HG03442 (cell line): Measurements from ENCODE around the gene RXFP4.
"Not testable (repeated sequence)": the region's sequence is repeated elsewhere in the genome, so short reads cannot be mapped to it uniquely, and the experiment has no call there.

Experiments used
- ATAC-seq: cut with Tn5 transposase; IDR thresholded peaks from one replicate; pipeline ENCODE4 v1.9.1; 2021; ENCODE audit warnings: mild to moderate bottlenecking, moderate library complexity; ENCODE audit not compliant: unreplicated experiment

The RXFP4 gene

GRCh38 chr1:155976913-155977689 is 35.7 kb downstream of the RXFP4 start:
- ATAC-seq, result no peak

- ATAC-seq, result no peak
These were observed 36.4 kb downstream of the RXFP4 start for GRCh38 chr1:155977690-155978324.

DNA sequence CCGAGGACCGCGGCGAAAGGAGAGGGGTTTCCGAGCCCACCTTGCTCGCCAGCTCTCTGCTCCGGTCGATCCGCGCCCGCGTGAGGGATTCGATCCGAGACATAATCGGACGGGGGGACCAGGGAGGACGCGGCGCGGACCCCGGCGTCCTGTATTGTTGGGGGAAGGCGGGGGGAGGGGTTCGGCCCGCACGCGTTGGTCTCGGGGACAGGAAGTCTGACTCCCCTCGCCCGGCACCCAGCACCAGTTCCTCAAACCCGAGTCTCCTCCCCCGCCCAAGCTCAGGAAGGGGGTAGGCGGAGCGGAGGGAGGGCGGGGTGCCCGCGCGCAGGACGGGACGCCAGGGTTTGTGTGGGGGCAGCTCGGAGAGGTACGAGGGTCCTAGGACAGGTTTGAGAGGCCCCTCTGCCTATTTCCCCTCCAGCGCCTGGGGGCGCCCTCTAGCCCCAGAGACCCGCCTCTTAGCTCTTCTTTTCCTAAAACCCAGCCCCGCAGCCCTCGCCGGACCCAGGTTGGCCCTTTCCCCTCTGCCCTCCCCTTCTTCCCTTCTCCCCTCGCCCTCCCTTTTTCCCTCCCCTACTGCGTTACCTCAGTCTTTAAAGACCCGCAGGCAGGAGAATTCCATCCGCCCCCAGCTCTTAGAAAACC is 37.0 kb downstream of the RXFP4 start, which contains the start of gene ARHGEF2:
Gene ARHGEF2 (minus strand): TSS at position 223 of the 648 bp plus-strand sequence. CDS start 120 bp downstream, at position 103.
- peak; percentile 42 for ATAC-seq

GRCh38 chr1:155978973-155979429 is 37.6 kb downstream of the RXFP4 start:
- ATAC-seq, result no peak

DNA sequence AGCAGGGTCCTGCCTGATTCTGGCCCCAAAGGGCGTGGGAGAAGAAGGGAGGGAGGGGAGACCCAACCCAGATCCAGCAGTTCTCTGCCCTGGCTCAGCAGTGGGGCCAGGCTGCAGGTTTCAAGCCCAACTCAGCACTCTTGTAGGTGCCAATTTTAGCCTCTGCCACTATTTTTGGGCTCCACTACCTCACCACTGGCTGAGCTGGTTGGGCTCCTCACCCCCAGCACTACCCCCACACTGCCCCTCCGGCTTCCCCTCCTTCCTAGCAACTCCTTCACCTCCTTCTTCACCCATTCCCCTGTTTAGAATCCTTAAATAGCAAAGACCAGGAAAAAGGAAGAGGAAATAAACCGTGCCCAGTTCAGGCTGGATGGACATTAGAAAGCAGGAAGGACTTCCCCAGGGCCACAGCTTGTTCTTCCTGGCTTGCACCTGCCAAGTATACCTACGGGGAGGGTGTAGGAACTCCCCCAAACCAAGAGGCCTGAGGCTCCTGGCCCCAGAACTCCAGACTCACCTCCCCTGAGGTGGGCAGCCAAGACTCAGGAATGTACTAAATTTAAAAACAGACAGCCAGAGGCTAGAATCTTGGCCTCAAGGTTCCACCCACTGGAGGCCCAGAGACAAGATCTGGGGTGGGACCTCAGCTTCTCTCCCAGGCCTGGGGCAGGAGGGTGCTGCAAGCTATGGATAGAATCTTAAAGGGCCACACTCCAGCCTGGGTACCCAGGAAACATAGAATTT is 38.3 kb downstream of the RXFP4 start:
- ATAC-seq, result no peak

DNA sequence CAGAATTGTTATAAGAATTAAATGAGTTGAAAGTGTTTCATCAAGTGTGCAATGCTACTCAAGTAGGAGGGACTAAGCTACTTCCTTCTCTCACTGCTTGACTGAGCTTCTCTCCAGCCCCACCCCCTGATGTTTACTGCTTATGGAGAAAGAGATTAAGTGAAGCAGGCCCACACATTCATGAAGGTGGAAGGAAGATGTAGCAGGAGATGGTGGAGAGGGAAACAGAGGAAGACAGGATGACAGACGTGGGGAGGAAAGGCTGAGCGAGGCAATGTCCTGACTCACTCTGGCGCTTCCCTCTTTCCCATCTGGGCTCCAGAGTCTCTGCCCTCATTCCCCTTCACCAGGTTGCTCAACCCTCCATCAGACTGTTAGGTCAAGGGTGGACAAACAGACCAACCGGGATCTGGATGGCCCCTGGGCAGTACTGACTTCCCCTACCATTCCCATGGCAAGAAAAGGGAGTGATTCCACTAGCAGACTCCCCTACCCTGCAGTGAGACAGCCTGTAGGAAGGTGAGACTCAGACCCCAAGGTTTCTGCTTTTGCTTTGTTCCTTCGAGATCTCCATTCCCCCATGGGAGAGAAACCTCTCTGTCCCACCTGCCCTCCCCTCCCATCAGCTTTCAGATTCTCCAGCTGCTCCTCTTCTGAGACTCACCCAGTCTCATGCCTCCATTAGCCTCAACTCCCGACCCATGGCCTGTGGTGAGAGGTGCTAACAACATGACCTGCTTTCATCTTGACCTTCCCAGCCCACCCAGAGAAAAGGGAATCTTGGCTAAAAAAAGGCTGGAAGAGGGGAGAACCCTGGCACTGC is 40.0 kb downstream of the RXFP4 start:
- ATAC-seq, result no peak

DNA sequence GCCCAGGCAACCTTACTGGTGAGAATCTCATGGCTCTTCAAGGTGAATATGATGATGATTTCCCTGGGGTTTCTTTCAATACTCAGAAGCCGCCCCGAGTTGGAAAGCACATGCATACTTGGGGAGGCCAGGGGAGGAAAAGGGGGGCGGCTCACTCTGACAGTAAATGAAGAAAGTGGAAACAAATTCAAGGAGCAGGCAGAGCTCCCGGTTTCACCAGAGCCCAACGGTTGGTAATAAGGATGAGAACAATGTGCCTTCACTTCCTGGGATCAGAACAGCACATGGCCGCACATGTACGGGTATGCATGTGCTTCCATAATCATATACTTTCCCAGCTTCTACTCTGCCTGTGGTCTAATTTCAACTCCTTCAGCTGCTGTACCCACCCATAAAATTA is 40.7 kb downstream of the RXFP4 start:
- no peak for ATAC-seq

DNA sequence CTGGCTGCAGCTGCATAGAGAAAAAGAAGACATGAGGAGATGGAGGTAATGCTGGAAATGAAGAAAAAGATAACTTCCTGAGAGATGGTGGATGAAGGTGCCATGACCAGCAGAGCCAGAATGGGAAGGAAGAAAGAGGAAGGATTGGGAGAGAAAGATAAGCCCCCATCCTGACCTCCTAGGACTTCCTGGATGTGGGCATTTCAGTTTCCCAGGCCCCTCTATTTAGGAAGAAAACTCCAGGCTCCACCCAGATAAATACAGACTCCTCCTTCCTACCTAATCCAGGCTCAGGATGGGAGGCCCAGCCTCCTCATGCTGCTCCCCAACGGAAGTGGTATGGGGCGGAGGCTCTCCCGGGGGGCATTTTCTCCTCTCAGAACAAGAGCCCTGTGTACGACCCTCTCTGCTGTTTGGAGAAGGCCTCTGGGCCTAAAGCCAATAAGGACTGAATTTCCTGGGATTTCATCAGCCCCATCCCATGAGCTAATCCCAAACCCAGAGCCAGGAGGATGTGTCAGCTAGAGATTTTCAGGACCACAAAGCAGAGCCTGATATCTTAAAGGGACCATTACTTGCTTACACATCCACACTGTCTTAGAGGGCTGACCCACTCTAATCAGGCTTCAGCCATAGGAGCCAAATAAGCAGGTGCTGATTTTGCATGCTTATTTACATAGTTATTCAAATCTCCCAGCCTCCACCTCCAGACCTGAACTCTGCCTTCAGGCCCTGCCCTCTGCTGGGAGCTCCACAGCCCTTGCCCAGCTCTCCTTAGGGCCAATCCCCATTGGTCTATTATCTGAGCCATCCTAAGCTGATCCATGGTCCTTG is 42.0 kb downstream of the RXFP4 start:
- ATAC-seq, result no peak

GRCh38 chr1:155984341-155984740 is 42.9 kb downstream of the RXFP4 start:
- no peak for ATAC-seq

- not testable (repeated sequence) for ATAC-seq
These were observed 43.6 kb downstream of the RXFP4 start for GRCh38 chr1:155984903-155985645.

GRCh38 chr1:155989242-155990004 is 48.0 kb downstream of the RXFP4 start:
- ATAC-seq, result peak; percentile 47

- no peak for ATAC-seq
These were observed 48.7 kb downstream of the RXFP4 start for GRCh38 chr1:155990005-155990739.
